Stimulated activated CD8-positive, alpha-beta memory T cell treated with anti-CD3 and anti-CD28 coated beads, Interleukin-15, amount 100 ng/mL, for 4 hours (primary cell): Measurements from ENCODE around the gene KCNJ10.

Experiments used
- DNase-seq, 2 donors: peaks; one replicate each; pipeline ENCODE4 v3.0.0-alpha.2; 2020; ENCODE audit warnings: low read depth in 2 of 2

Gene KCNJ10

DNA sequence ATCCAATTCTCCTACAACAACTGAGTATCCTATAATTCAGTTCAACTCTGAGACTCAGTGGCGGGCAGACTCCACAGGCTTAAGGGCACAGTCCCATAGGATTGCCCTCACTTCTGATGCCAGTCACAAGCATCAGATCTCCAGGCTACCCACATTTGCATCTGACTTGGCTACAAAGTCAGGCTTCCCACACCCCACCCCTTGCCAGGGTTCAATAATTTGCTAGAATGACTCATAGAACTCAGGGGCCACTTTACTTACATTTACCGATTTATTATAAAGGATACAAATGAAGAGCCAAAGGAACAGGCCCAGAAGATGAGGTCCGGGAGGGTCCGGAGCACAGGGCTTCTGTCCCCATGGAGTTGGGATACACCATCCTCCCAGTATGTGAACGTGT lies 80.0 kb downstream of the KCNJ10 start:
- DNase-seq = no peak

DNA sequence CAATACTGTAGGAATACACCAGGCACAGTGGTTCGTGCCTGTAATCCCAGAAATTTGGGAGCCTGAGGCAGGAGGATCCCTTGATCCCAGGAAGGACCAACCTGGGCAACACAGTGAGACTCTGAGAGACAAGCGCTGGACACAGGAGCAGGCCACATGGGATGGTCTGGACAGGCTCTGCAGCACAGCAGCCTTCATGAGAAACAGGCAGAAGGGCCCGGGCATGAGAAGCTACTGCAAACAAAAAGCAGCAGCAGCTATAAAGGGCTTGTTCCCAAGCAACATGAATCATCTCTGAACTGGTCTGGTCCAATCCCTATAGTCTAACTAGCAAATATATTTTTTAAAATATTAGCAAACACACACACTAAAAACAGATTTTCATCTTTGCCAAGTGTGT lies 80.4 kb downstream of the KCNJ10 start:
- no peak for DNase-seq

DNA sequence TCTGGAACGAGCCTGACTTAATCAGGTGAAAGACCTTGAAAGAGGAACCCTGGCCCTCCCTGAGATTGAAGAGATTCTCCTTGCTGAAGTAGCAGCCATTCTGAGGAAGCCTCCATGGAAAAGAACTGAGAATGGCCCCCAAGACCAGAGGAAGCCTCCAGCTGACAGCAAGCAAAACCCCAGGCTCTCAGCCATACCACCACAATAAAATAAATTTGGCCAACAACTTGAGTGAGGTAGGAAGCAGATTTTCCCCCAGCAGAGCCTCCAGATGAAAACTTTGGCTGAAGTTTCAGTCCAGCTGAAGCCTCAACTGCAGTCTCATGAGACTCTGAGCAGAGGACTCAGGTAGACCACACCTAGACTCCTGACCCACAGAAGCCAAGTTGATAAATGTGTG lies 82.0 kb downstream of the KCNJ10 start:
- DNase-seq = no peak

DNA sequence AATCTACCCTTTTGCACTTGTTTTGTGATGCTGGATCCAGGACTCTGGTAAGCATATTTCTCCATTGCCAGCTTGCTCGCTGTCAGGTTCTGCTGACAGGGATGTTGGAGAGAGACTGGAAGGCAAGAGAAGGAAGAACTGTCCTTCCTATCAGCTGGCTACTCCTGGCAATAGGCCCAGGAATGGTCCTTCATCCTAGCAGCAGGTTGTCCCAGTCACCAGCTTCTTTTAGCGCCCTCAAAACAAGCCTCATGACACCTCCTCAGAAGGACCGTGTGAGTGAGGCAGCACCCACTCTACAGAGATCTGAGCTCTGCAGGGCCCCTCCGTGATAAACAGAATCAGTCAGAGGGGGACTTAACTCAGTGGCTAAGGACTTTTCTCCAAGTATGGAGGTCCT lies 82.8 kb downstream of the KCNJ10 start:
- DNase-seq = no peak

DNA sequence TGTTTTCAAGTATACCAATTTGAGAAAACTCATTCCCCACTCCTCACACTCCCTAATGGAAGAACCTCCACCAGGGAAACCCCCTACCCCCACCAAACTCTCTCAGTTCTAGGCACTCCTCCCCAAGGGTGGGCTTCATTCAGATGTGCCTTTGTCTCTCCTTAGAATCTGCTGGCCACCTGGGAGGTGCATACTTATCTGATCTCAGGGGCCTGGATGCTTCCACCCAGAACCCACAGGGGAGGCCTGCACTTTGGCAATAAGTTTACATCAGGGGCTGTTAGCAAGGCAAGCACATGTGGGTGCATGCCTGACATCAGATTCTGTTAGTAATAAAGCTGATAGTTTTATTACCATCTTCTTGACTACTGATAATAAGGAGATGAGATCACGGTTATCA lies 83.4 kb downstream of the KCNJ10 start:
- DNase-seq = no peak

DNA sequence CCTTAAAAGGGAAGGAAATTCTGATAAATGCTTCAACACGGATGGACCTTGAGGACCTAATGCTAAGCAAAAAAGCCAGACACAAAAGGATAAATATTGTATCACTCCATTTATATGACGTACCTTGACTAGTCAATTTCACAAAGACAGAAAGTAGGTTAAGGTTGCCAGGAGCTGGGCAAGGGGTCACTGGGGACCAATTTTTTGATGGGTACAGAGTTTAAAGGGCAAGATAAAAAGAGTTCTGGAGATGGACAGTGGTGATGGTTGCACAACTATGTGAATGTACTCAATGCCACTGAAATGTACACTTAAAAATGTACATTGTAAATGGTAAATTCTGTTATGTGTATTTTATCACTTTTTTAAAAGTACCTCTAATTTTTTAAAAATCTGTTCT lies 83.9 kb downstream of the KCNJ10 start:
- no peak for DNase-seq

DNA sequence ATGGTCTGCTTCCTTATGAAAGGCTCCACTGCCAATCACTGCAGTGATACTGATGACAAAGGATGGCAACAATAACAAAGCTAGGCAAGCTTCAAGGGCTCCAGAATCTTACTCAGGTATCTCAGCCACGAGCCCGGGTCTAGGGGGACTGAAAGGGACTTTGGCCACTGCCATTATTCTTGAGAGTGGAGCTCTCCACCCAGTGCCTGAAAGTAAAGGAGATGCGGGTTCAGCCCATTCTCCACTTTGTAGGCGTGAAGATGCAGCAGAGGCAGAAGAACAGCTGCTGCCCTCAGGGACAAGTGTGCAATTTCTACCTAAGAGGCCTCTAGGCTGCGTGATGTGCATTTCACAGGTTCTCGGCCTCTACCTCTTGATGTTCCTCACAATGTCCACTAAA lies 84.5 kb downstream of the KCNJ10 start:
- no peak for DNase-seq

DNA sequence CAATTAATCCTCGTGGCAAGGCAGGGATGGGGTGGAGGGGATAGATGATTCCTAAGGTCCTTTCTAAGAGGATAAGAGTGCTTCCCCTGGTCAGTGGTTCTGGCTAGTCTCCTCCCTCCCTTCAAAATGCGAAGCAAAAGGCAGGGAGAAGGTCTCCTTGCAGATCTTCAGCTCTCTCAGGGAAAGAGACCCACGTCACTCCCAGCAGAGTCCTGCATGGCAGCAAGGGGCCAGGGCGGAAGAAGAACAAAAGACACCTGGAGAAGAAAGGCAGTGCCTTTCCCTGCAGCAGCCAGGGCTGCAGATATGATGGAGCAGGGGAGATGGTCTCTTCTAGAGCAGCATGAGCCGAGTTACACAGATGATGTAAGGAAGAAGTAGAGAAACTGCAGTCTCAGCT lies 86.3 kb downstream of the KCNJ10 start:
- DNase-seq = no peak

DNA sequence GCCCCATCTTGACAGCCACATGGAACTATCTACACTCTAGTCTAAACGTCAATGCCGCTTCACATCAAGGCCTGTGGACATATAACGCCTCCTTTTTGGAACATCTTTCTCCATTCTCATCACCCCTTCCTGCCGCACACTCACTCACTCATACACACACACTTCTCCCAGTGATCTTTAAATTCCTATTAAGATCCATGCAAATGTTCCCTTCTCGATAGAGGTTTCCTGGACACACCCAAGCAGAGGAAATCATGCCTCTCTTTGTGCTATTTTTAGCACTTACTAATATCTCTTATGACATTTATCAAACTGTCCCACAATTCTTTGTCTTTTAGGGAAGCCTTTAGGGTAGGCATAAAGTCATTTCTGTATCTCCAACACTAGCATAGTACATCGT lies 87.7 kb downstream of the KCNJ10 start:
- no peak for DNase-seq

DNA sequence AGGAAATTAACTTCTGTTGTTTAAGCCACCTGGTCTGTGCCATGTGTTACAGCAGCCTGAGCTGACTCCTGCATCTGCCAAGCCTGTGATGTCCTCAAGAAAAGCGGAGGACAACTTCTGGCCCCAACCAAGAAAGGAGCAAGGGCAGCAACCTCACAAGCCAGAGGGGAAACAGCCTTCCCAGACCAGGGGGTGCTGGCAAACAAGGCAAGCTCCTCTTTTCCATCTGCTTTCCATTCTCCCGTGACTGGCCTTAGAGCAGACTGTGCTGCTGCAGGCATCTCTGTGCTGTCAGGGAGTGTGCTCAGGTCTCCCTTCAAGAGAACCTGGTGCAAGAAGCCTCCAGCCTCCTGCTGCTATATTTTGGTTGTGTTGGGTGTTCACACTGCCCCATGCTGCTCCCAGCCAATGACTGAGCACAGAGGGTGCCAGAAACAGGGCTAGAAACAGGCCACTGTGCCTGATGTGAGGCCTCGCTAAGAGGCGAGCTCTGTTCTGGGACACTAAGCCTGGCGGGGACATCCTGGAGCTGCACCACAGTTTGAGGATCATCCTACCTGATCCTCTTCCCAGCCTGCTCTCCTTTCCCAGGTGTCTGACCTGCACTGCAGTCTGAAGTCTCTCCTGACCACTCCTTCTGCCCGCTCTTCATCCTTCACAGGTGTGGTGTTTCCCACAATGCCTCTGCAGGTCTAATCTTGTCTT lies 88.5 kb downstream of the KCNJ10 start:
- DNase-seq = no peak

DNA sequence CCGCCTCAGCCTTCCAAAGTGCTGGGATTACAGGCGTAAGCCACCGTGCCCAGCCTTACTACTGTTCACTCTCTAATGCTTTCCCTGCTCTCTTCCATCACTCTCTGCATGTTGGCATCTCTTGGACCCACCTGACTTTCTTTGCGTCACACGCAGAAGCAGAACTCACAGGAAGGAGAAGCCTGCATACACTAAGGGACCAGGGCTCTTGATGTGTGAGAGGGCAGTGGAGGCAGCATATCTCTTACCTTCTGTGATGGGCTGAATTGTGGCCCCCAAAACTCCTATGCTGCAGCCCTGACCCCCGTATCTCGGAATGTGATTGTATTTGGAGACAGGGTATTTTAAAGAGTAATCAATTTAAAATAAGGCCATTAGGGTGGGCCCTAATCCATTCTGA lies 89.2 kb downstream of the KCNJ10 start:
- DNase-seq = no peak

DNA sequence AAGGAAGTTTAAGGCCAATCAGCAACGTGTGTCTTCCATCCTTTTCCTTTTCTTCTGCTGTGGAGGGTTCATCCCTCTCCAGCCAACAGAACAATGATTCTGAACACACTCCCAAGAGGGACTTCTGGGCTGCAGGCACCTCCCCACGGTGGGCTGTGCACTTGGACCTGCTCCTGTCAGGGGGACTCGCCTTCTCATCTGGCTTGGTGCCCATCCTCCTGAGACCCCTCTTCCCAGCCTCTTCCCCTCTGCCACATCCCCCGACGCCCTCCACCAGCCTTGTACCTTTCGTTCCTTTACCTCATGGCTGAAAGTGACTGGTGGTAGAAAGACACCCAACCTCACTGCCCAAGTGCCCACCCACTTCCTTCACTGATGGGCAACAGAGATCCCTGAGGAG lies 89.9 kb downstream of the KCNJ10 start:
- no peak for DNase-seq

DNA sequence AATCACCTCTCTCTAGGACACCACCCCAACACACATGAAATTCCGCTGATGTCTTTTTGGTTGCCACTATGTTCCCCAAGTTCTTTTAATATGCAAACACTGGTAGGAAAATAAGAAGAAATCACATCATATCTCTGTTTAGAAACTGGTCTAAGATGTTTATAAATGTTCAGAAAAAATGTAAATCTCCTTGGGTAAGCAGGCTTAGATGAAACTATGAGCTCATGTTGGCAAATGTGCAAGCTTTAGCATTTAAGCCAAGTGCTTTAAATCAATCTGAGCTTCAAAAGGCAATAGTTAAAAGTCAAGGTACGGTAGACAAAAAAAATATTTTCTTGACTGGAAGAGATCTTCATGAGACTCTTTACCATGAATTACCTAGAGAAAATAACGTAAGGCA lies 90.7 kb downstream of the KCNJ10 start:
- DNase-seq = no peak

DNA sequence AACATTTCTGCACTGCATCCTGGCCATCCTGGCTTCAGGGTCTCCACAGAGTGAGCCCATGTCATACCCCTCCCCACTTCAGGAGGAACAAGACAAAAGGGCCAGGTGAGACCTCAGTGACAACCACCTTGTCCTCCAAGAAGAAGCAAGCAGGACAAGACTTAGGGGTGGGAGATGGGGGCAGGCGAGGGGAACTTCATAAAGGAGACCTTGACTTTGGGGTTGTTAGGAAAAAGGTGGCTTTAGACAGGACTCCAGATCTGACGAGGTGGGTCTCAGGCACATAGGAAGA lies 91.9 kb downstream of the KCNJ10 start:
- no peak for DNase-seq

DNA sequence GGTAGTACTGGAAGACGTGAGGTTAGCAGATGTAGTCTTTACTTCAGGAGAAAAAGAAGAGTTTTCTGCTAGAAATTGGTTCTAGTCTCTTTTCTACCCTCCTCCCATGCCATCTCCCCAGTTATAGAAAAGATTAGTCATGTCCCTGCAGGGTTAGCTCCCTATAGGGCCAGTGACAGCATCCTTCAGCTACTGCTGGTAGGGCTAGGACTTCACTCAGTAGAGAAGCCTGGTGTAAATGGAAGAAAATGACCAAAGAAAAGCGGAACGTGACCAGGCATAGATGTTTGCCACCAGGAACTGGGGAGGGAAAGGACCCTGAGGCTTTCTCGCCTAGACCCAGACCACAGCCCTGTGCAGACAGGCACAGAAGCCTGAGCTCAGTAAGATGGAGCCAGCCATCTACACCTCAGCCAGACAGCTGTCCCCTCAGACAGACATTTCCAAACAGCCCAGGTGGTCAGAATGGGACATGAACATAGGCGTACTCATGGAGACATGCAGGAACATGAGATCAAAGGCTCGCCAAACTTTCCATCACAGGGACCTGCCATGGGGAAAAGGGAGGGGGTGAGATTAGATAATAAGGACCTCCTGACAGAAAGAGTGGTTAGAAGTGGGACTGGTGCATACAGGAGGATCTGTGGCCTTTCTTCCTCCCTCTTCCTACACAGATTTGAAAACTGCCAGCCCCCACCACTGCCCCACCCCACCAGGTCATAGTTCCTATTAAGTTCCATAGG lies 92.4 kb downstream of the KCNJ10 start:
- DNase-seq = no peak

DNA sequence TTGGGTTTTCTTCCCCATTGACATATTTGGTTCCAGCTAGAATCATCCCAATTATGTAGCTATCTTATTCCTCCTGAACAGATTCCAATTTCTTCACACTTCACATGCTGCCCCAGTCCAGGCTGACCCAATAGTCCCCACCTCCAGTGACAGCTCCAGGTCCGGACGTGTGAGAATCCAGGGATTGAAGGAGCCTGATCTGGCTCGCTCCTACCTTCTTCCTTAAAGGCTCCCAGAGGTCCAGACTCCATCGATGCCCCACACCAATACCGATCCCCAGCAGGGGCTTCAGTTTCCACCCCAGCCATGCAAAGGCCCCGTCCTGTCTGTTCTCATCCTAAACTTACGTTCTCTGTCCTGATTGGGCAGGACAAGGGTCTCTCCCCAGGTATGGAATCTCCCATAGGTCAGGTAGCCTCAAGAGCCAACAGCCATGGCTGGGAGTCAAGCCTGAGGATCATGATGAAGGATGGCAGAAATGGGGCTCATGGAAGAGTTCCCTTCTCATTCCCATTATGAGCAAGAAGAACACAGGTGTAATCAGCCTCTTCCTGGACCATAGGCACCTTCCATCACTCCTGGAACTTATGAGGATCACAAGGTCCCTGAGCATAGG lies 95.5 kb downstream of the KCNJ10 start:
- no peak for DNase-seq

DNA sequence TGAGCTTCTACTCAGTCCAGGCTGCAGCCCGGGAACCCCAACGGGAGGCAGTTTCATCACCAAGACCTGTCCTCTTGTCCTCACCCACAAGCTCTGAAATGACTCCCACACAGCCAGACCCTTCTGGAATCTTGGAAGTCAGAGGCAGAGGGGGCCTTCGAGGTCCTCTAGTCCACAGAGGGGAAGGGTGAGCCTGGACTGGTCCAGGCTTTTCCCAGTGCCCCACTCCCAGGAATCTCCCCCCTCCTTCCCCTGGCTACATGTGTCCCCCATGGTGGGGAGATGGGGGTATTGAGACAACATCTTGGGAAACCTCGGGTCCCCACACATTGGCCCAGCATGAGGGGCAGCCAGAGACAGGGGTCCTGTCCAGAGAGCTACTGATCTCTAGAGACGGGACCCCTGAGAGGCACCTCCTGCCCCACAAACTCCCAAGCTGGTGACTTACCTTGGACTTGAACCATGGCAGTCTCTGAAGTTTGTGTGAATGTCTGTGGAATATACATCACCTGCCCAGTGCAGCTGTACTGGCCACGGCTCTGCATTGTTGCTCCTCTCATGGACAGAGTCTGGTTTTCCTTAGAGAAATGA lies 96.5 kb downstream of the KCNJ10 start:
- no peak for DNase-seq

DNA sequence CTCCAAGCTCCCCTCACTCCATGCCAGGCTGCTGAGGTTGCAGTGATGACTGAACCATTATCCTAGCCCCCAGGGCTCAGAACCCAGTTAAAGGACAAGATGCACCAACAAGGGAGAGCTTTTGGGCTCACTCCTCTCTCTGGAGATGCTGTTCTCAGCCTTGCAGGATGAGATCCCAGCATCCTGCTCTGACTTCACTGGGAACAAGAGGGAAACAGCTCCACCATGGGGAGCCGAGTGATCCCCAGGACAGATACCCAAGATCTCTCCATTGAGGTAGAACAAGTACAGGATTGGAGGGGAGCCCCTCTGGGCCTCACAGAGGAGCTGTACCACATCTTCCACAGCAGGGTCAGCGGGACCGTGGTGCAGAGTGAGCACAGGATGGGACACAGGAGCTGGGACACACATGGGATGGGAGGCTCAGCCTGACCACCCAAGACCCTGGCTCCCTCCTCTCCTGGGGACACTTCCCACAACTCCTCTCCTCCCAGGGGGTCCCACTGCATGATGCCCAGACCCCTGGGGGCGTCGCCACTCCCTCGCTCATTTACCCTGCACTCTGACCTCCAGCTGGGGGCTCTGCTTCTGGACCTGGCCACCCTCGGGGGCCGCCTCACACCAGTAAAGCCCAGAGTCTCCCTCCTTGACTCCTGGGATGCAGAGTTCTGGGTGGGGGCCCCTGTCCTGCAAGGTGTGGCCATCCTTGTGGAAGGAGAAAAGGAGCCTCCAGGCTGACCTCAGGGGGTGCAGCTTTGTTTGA lies 97.3 kb downstream of the KCNJ10 start:
- DNase-seq = no peak

DNA sequence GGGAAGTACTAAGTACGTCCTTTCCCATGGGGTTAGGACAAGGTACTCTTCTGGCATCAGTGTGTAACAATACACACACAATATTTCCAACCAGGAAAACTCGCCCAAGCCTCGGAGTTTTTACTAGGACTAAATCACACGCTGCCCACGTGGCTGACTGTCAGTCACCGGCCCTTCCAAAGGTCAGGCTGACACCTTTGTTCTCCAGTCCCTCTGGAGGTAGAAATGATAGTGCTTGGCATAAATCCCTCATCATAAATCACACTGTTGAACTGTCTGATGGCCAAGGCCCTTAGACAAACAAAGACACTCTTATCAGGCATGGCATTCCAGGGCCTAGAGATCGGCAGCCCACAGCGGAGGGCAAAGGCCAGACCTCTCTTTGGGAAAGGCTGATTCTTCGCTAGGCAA lies 99.0 kb downstream of the KCNJ10 start:
- DNase-seq = no peak

DNA sequence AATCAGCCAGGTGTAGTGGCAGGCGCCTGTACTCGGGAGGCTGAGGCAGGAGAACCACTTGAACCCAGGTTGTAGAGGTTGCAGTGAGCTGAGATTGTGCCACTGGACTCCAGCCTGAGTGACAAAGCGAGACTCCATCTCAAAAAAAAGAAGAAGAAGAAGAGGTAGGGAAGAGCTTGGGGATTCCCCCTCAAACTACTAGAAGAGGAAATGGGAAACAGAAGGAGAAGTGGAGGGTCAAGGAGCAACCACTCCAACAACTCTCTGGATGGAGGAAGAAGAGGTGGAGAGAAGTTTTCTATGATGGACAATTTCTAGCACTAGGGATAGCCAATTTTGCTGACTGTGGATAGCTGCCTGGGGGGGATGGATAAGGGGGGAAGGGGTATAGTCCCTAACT lies 101.1 kb downstream of the KCNJ10 start:
- DNase-seq = no peak

DNA sequence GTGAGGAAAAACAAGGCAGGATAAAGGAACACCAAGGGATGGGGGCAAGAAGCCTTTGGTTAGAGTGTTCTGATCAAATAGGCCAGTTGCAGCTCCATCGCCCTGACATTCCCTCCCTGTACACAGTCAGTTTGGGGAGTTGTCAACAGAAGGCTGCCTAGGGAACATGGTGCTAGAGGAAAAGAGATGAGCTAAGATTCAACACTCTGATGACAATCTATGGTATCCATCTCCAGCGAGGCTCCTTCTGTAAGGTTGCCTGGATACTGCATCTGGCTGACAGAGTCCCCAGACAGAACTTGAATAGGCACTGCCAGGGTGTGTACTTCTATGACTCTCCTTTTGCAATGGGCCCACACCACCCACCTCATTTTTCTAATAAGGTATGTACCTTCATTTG lies 104.7 kb downstream of the KCNJ10 start:
- DNase-seq = no peak

DNA sequence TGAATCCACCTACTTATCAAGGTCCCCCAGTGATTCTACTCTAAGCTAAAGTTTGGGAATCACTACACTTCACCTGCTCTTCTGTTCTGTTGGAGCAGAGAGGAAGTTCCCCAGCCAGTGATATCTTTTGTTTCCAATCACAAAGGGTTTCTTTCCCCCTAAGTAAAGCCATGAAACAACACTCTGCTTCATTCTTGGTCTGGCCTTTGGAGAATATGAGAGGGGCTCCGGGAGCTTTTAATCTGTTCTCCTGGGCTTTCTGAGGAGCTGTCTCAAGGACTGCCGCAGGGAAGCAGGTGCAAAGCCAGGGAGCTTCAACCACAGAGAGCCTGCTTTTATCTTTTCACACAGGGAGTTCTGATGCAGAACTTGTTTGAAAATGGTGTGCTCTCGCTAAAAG lies 105.8 kb downstream of the KCNJ10 start:
- no peak for DNase-seq
